Type B pancreatic cell (in vitro differentiated cells): Measurements from ENCODE around the gene RHOU. TPM values are rescaled to one million over a fixed set of nuclear protein-coding genes. Genes with fewer than 3 reads are reported as not detected.
"Not testable (repeated sequence)": the region's sequence is repeated elsewhere in the genome, so short reads cannot be mapped to it uniquely, and the experiment has no call there.

Experiments
- DNase-seq: peaks from one replicate; pipeline ENCODE4 v3.0.0; 2021; ENCODE audit warnings: mixed read lengths; ENCODE audit not compliant: unreplicated experiment; ENCODE audit errors: extremely low spot score
- H3K27ac Mint-ChIP-seq: 2 replicates; pipeline ENCODE4 v1.8.0; 2021; ENCODE audit warnings: mild to moderate bottlenecking, mixed read lengths
- H3K27me3 Mint-ChIP-seq: 2 replicates; pipeline ENCODE4 v1.8.0; 2021; ENCODE audit warnings: mixed read lengths
- H3K36me3 Mint-ChIP-seq: 2 replicates; pipeline ENCODE4 v1.8.0; 2021; ENCODE audit warnings: mixed read lengths
- H3K4me1 Mint-ChIP-seq: one replicate; pipeline ENCODE4 v1.8.0; 2021; ENCODE audit warnings: mixed read lengths; ENCODE audit not compliant: unreplicated experiment
- H3K4me3 Mint-ChIP-seq: 2 replicates; pipeline ENCODE4 v1.8.0; 2021; ENCODE audit warnings: mild to moderate bottlenecking, mixed read lengths
- H3K9me3 Mint-ChIP-seq: 2 replicates; pipeline ENCODE4 v1.8.0; 2021; ENCODE audit warnings: mixed read lengths
- CTCF ChIP-seq: fragments of 200-600 bp; sonication (generic); conservative IDR thresholded peaks from 2 replicates; pipeline ENCODE4 v1.5.0; 2021; ENCODE audit warnings: antibody characterized with exemption, mild to moderate bottlenecking
- long read RNA-seq: library from polyadenylated mRNA; unstranded; transcript quantifications from one replicate; pipeline ENCODE4 v2.0.0, GENCODE V29; 2020
- total RNA-seq: library from RNA; stranded (reverse); gene quantifications from 2 replicates; pipeline ENCODE4 v1.2.1, GENCODE V29; 2021; ENCODE audit warnings: low replicate concordance

Gene RHOU
- 81.1 and 121 TPM in 2 replicates for total RNA-seq
- long read RNA-seq, full-length matches to known transcripts: 6 of 117 reads
- long read RNA-seq, partial matches to known transcripts: 1 of 117 reads
- long read RNA-seq, other reads (novel, unspliced or antisense): 110 of 117 reads

- H3K27me3 Mint-ChIP-seq: peaks cover 11% of the 10 kb centered on the region
- H3K27ac Mint-ChIP-seq: peak within 1 kb of the TSS; percentile 93
- peak; percentile 89 for DNase-seq
- no peaks in the 10 kb centered on the region for H3K9me3 Mint-ChIP-seq
- TF ChIP-seq CTCF: peak; percentile 96
- H3K4me3 Mint-ChIP-seq: peak within 1 kb of the TSS; percentile 98
- peaks cover 29% of the 10 kb centered on the region for H3K36me3 Mint-ChIP-seq
- H3K4me1 Mint-ChIP-seq: peaks cover 36% of the 10 kb centered on the region
Observed at GRCh38 chr1:228734881-228735801, at the start of gene RHOU. RHOU (plus strand) TSS chr1:228735479; CDS start chr1:228735743, 264 bp downstream.

- Mint-ChIP-seq H3K9me3 (no peaks in the 10 kb centered on the region), H3K4me1 (peaks cover 26% of the 10 kb centered on the region), H3K36me3 (no peaks in the 10 kb centered on the region), H3K4me3 (no peak overlapping the region), H3K27me3 (peaks cover 2% of the 10 kb centered on the region), H3K27ac (no peak overlapping the region)
- no peak for TF ChIP-seq CTCF
- DNase-seq: no peak
Observed at GRCh38 chr1:228687587-228687986, 47.7 kb upstream of the RHOU start.

- no peak for TF ChIP-seq CTCF
- Mint-ChIP-seq H3K36me3 (no peaks in the 10 kb centered on the region), H3K4me1 (peaks cover 26% of the 10 kb centered on the region), H3K27ac (no peak overlapping the region), H3K4me3 (no peak overlapping the region), H3K9me3 (no peaks in the 10 kb centered on the region), H3K27me3 (peaks cover 2% of the 10 kb centered on the region)
- no peak for DNase-seq
Observed at GRCh38 chr1:228689255-228689654, 46.0 kb upstream of the RHOU start.

- Mint-ChIP-seq H3K27ac (peak overlapping the region; percentile 47), H3K9me3 (no peaks in the 10 kb centered on the region), H3K36me3 (no peaks in the 10 kb centered on the region), H3K27me3 (peaks cover 2% of the 10 kb centered on the region), H3K4me1 (peaks cover 23% of the 10 kb centered on the region), H3K4me3 (no peak overlapping the region)
- TF ChIP-seq CTCF: no peak
- DNase-seq: no peak
Observed at GRCh38 chr1:228691211-228691610, 44.1 kb upstream of the RHOU start.

- H3K27ac Mint-ChIP-seq: peak overlapping the region; percentile 47
- no peak for DNase-seq
Observed at GRCh38 chr1:228691926-228692325, 43.4 kb upstream of the RHOU start.

GRCh38 chr1:228694447-228694846 lies 40.8 kb upstream of the RHOU start:
- not testable (repeated sequence) for H3K4me3 Mint-ChIP-seq, DNase-seq, H3K36me3 Mint-ChIP-seq

More at GRCh38 chr1:228691926-228692325, 43.4 kb upstream of the RHOU start:
- TF ChIP-seq CTCF: peak; percentile 64
- H3K27me3 Mint-ChIP-seq: peaks cover 2% of the 10 kb centered on the region
- H3K36me3 Mint-ChIP-seq: no peaks in the 10 kb centered on the region
- H3K4me3 Mint-ChIP-seq: peak overlapping the region; percentile 4
- H3K4me1 Mint-ChIP-seq: peaks cover 23% of the 10 kb centered on the region
- H3K9me3 Mint-ChIP-seq: no peaks in the 10 kb centered on the region

More at GRCh38 chr1:228694447-228694846, 40.8 kb upstream of the RHOU start:
- not testable (repeated sequence) for H3K27ac Mint-ChIP-seq, H3K9me3 Mint-ChIP-seq, H3K27me3 Mint-ChIP-seq
- H3K4me1 Mint-ChIP-seq: peaks cover 21% of the 10 kb centered on the region
